Activated naive CD4-positive, alpha-beta T cell treated with anti-CD3 and anti-CD28 coated beads, Interleukin-2, amount 50 U/mL, for 72 hours (primary cell): ENCODE data around the gene EEPD1. TPM values are rescaled to one million over a fixed set of nuclear protein-coding genes. Genes with fewer than 3 reads are reported as not detected.
"Not testable (repeated sequence)": the region's sequence is repeated elsewhere in the genome, so short reads cannot be mapped to it uniquely, and the experiment has no call there.

Experiments
- ATAC-seq, 2 donors: fragments of 150-1000 bp; cut with Tn5 transposase; 2 replicates each; pipeline ENCODE4 v1.10.0; 2021; ENCODE audit warnings: mild to moderate bottlenecking in 2 of 2, moderate library complexity in 2 of 2
- DNase-seq, 2 donors: peaks; one replicate each; pipeline ENCODE4 v3.0.0; 2021 to 2022; ENCODE audit warnings: low spot score in 2 of 2
- H3K27ac Mint-ChIP-seq, 2 donors: one replicate each; pipeline ENCODE4 v1.8.0; 2022; ENCODE audit warnings: mild to moderate bottlenecking in 2 of 2, mixed read lengths in 2 of 2
- H3K36me3 Mint-ChIP-seq, 2 donors: one replicate each; pipeline ENCODE4 v1.8.0; 2022; ENCODE audit warnings: mixed read lengths in 2 of 2
- H3K9me3 Mint-ChIP-seq, 2 donors: one replicate each; pipeline ENCODE4 v1.8.0; 2022; ENCODE audit warnings: mixed read lengths in 2 of 2
- total RNA-seq, 2 donors: library from RNA; stranded (reverse); gene quantifications; one replicate each; pipeline ENCODE4 v1.2.3, GENCODE V29; 2022

Gene EEPD1
- total RNA-seq, 2 donors from 2014 or later, result 0.82 to 1.4 TPM

DNA sequence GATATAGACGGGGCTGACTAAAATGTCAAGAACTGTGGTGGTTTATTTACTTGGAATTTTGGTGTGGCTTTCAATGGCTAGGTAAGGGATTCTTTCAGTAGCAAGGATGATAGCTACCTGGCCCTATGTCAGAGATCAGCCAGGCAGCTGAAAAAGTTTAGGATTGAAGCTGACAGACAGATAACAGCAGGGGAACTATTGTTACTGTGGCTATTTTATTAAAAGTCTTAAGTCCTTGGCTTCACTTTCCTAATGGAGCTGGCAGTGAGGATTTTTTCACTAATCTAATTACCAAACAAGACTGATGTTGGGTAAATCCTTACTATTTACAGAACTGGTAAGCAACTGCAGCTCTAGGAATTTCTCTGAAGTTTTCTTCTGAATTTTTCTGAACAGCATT is 164.2 kb downstream of the EEPD1 start:
- Mint-ChIP-seq H3K27ac (no peak overlapping the region), H3K36me3 (no peaks in the 10 kb centered on the region), H3K9me3 (no peaks in the 10 kb centered on the region)
- ATAC-seq (no peak), DNase-seq (no peak)

DNA sequence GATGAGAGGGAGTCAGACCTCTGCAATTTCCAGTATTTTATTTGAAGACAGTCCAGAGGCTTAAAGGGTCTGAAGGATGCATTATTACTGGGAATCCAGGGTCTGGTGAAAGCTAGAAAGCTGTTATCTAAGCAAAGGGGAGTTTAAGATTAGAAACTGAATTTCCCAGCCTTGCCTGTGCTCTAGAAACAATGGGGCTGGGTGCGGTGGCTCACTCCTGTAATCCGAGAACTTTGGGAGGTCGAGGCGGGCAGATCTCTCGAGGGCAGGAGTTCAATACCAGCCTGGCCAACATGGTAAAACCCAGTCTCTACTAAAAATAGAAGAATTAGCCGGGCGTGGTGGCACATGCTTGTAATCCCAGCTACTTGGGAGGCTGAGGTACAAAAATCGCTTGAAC is 165.1 kb downstream of the EEPD1 start:
- H3K27ac Mint-ChIP-seq, result no peak overlapping the region
- no peaks in the 10 kb centered on the region for H3K36me3 Mint-ChIP-seq
- DNase-seq (no peak), ATAC-seq (no peak)
- H3K9me3 Mint-ChIP-seq, result no peaks in the 10 kb centered on the region

DNA sequence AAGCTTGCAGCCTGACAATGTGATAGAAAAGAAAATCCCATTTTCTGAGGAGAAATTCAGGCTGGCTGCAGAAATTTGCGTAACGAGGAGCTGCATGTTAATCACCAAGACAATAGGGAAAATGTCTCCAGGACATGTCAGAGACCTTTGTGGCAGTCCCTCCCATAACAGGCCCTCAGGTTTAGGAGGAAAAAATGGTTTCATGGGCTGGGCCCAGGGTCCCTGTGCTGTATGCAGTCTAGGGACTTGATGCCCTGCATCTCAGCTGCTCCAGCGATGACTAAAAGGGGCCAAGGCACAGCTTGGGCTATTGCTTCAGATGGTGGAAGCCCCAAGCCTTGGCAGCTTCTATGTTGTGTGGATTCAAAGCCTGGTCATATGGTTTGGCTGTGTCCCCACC is 168.2 kb downstream of the EEPD1 start:
- ATAC-seq, H3K9me3 Mint-ChIP-seq, H3K36me3 Mint-ChIP-seq, DNase-seq, H3K27ac Mint-ChIP-seq: not testable (repeated sequence)

DNA sequence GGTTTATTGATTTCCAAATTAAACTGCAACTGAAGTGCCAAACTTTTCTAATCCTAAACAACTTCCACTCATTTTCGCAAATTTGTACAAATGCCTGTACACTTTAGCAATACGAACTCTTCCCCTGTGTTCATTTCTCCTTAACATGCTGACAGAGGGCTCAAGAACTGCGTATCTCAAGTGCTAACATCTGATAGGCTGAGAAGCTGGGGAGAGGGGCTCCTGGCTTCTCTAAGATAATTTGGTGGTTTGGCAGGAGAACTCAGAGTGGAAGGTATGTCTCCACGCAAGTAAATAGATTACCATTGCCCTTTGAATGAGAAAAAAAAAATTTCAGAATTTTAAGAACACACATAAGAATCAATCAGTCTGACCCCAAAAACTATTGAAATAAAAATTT is 183.3 kb downstream of the EEPD1 start:
- Mint-ChIP-seq H3K9me3 (no peaks in the 10 kb centered on the region), H3K27ac (no peak overlapping the region), H3K36me3 (peaks cover 0 to 4% of the 10 kb centered on the region in 2 donors)
- DNase-seq, result no peak
- ATAC-seq, result no peak

DNA sequence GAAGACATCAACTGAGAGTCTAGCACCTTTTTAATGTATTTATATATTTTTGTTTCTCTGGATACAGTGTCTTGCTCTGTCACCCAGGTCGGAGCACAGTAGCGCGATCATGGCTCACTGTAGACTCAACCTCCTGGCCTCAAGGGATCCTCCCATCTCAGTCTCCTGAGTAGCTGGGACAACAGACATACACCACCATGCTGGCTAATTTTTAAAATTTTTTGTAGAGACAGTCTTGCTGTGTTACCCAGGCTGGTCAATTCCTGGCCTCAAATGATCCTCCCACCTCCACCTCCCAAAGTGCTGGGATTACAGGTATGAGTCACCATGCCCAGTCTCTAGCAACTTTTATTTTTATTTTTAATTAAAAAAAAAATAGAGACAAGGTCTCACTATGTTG is 185.2 kb downstream of the EEPD1 start:
- no peak overlapping the region for H3K27ac Mint-ChIP-seq
- no peaks in the 10 kb centered on the region for H3K36me3 Mint-ChIP-seq
- ATAC-seq (no peak), DNase-seq (no peak)
- no peaks in the 10 kb centered on the region for H3K9me3 Mint-ChIP-seq

DNA sequence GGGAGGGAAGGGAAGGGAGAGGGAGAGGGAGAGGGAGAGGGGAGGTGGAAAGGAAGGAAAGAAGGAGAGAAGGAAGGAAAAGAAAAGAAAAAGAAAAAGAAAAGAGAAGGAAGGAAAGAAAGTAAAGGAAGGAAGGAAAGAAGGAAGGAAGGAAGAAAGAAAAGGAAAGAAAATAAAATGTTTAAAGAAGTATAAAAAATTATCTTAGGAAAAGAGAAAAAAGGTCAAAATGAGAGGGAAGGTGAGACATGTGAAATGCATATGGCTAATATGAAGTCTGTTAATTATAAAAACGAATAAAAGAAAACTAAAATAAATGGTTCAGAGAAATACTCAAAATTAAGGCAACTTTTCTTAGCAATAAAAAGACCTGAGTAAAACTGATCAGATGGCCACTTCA is 190.5 kb downstream of the EEPD1 start:
- ATAC-seq (no peak), DNase-seq (no peak)
- Mint-ChIP-seq H3K9me3 (no peaks in the 10 kb centered on the region), H3K36me3 (no peaks in the 10 kb centered on the region), H3K27ac (no peak overlapping the region)

DNA sequence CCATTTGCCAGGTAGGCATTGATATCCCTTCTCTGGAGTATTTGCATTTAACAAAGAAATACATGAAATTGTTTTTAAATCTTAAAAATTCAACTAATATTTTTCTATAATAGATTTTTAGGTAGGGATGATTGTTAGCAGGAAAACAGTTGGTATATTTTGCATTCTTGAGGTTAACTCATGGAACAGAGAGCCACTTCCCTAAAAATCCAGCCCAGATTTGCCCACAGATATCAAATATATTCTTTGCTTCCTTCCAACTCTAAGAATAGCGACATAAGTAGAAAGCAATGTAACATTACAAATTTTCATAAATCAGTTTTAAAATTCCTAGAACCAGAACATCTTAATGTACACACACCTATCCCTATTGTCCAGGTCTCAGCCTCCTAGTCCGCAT is 191.6 kb downstream of the EEPD1 start:
- DNase-seq (no peak), ATAC-seq (no peak)
- H3K36me3 Mint-ChIP-seq, result no peaks in the 10 kb centered on the region
- no peaks in the 10 kb centered on the region for H3K9me3 Mint-ChIP-seq
- H3K27ac Mint-ChIP-seq, result no peak overlapping the region

DNA sequence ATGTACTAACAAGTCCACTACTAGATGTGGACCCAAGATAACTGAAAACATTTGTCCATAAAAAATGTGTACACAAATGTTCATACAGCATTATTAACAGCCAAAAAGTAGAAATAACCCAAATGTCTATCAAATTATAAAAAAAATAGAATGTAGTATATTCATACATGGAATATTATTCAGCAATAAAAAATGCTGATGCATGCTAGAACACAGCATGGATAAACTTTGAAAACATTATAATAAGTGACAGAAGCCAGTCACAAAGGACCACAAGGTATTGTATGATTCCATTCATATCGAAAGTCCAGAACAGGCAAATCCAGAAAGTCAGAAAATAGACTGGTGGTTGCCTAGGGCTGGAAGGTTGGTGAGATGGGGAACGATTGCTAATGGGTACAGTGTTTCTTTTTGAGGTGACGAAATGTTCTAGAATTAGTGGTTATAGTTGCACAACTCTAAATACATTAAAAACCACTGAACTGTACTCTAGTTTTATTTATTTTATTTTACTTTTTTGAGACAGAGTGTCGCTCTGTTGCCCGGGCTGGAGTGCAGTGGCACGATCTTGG is 193.3 kb downstream of the EEPD1 start:
- Mint-ChIP-seq H3K9me3 (no peaks in the 10 kb centered on the region), H3K27ac (no peak overlapping the region), H3K36me3 (no peaks in the 10 kb centered on the region)
- ATAC-seq (peak in 1 of 2 donors; percentile 64), DNase-seq (no peak)

DNA sequence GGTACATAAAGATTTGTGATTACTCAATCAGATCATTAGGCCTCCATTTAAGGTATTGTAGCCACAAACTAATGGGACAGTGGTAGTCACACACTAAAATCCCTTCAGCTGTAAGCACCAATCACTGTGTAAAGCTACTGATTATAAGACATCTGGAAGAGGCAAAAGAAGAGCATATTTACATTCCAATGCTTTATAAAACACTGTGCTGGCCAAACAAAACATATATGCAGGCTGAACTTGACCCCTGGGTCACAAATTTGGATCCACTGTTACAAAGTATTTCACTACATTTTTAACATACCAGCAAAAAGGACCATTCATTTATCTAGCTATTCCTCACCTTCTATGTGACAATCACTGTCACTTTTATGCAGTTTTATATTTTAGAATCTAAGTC is 195.2 kb downstream of the EEPD1 start:
- no peaks in the 10 kb centered on the region for H3K9me3 Mint-ChIP-seq
- H3K27ac Mint-ChIP-seq, result no peak overlapping the region
- no peak for ATAC-seq

DNA sequence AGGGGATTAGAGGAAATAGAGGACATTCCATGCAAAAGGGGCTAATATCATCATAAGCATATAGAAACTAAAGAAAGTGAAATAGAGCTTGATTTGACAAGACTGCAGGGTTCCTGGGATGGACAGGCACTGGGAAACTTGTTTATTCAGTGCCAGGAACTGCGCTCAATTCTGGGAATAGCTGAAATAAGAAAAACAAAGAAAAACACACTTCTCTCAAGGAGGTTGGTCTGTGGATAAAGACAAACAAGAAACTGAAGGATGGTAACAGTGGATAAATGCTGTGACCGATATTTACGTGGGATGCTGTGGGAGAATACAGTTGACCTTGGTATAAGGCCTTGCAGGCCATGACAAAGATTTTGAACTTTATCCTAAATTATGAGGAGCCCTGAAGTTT is 195.7 kb downstream of the EEPD1 start:
- Mint-ChIP-seq H3K27ac (no peak overlapping the region), H3K9me3 (no peaks in the 10 kb centered on the region), H3K36me3 (no peaks in the 10 kb centered on the region)
- DNase-seq (no peak), ATAC-seq (no peak)

More for the DNA sequence above, 195.2 kb downstream of the EEPD1 start:
- DNase-seq, result no peak
- H3K36me3 Mint-ChIP-seq, result no peaks in the 10 kb centered on the region

DNA sequence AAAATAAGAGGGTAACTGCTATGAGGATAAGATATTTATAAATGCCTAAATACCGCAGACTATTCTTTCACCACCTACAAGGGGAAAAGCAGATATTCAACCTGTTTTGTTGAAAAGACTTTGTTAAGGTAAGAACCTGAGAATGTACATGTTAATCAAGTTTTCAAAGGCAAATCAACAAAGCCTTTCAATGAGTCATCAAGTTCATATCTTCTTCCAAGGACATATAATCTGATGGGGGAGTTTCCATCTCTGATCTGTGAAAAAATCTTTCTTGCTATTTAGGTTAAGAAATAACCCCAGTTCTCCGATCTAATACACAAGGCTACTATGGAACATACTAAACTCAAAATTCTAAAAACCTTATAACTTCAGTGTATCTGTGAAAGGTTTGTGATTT is 196.6 kb downstream of the EEPD1 start:
- Mint-ChIP-seq H3K36me3 (no peaks in the 10 kb centered on the region), H3K27ac (no peak overlapping the region), H3K9me3 (no peaks in the 10 kb centered on the region)
- DNase-seq (no peak), ATAC-seq (no peak)

Other genes starting within 250 kb of the EEPD1 start
- 100 to 1,000 TPM in 1 of 2 donors, 10 to 100 TPM in 1; 63.4 to 117 TPM for gene ANLN, start 236.6 kb downstream of the EEPD1 start, total RNA-seq